Fibroblast of gingiva (primary cell): ENCODE results near the gene FGF3.

Source experiments
- DNase-seq: peaks from one replicate; pipeline ENCODE4 v3.0.0-alpha.2; 2011; ENCODE audit warnings: low read depth

FGF3 gene

GRCh38 chr11:69803604-69804218 is 15.5 kb downstream of the FGF3 start:
- no peak for DNase-seq

GRCh38 chr11:69803022-69803421 is 16.2 kb downstream of the FGF3 start:
- no peak for DNase-seq

GRCh38 chr11:69802590-69802989 is 16.6 kb downstream of the FGF3 start:
- DNase-seq, result no peak

GRCh38 chr11:69801513-69802335 is 17.5 kb downstream of the FGF3 start:
- DNase-seq, result no peak

GRCh38 chr11:69800278-69800677 is 18.9 kb downstream of the FGF3 start:
- DNase-seq, result no peak

- no peak for DNase-seq
These were observed 19.6 kb downstream of the FGF3 start for GRCh38 chr11:69799582-69799981.

- no peak for DNase-seq
These were observed 20.1 kb downstream of the FGF3 start for GRCh38 chr11:69799097-69799496.

- no peak for DNase-seq
These were observed 21.3 kb downstream of the FGF3 start for GRCh38 chr11:69797737-69798528.

- DNase-seq, result no peak
These were observed 22.1 kb downstream of the FGF3 start for GRCh38 chr11:69797156-69797555.

GRCh38 chr11:69796063-69796462 is 23.2 kb downstream of the FGF3 start:
- DNase-seq, result no peak

- DNase-seq, result peak; percentile 33
These were observed 27.7 kb downstream of the FGF3 start for GRCh38 chr11:69791276-69792180.

- no peak for DNase-seq
These were observed 30.3 kb downstream of the FGF3 start for GRCh38 chr11:69788956-69789355.

- no peak for DNase-seq
These were observed 31.3 kb downstream of the FGF3 start for GRCh38 chr11:69787906-69788305.

- DNase-seq, result no peak
These were observed 31.8 kb downstream of the FGF3 start for GRCh38 chr11:69787457-69787856.

GRCh38 chr11:69781241-69781640 is 38.0 kb downstream of the FGF3 start:
- DNase-seq, result no peak

- DNase-seq, result no peak
These were observed 40.8 kb downstream of the FGF3 start for GRCh38 chr11:69778373-69778772.

- DNase-seq, result no peak
These were observed 44.0 kb downstream of the FGF3 start, which contains the start of gene FGF4 for GRCh38 chr11:69775163-69775755. FGF4 (minus strand) TSS chr11:69775341; CDS start chr11:69775084, 257 bp downstream.

- no peak for DNase-seq
These were observed 44.7 kb downstream of the FGF3 start for GRCh38 chr11:69774354-69775162.

- DNase-seq, result no peak
These were observed 45.4 kb downstream of the FGF3 start for GRCh38 chr11:69773626-69774353.

- DNase-seq, result no peak
These were observed 47.8 kb downstream of the FGF3 start for GRCh38 chr11:69771466-69771865.
